HL-60 (cell line): ENCODE data around the gene NCBP3.

Experiments
- DNase-seq, 2 experiments: peaks; one replicate each; pipeline ENCODE4 v3.0.0-alpha.2; 2010 to 2020; ENCODE audit warnings: low read depth in 1 of 2, low spot score in 1 of 2
- H3K27ac ChIP-seq: fragments of 250-450 bp; sonication (Bioruptor Pico); replicated peaks from 2 replicates; pipeline ENCODE4 v1.5.1; 2020; ENCODE audit warnings: mild to moderate bottlenecking, moderate library complexity
- H3K27me3 ChIP-seq: fragments of 250-450 bp; sonication (Bioruptor Pico); 2 replicates; pipeline ENCODE4 v1.5.1; 2021; ENCODE audit warnings: mild to moderate bottlenecking, moderate library complexity; ENCODE audit not compliant: insufficient read depth, poor library complexity, severe bottlenecking
- H3K4me3 ChIP-seq: replicated peaks from 2 replicates; pipeline ENCODE4 v1.5.1; 2011; ENCODE audit warnings: mild to moderate bottlenecking, control low read depth, low read length; ENCODE audit not compliant: insufficient read depth
- CTCF ChIP-seq: IDR thresholded peaks from one replicate; pipeline ENCODE4 v1.5.1; 2011; ENCODE audit warnings: low read length, control low read depth, inconsistent platforms; ENCODE audit not compliant: insufficient read depth
- GABPA ChIP-seq: IDR thresholded peaks from 2 replicates; pipeline ENCODE4 v1.6.1; 2012; ENCODE audit warnings: low read depth
- POLR2AphosphoS5 ChIP-seq: IDR thresholded peaks from 2 replicates; pipeline ENCODE4 v1.6.1; 2012; ENCODE audit warnings: low read depth
- SPI1 ChIP-seq: IDR thresholded peaks from 2 replicates; pipeline ENCODE4 v1.6.1; 2012; ENCODE audit warnings: low read depth, mild to moderate bottlenecking, borderline replicate concordance
- TF ChIP-seq, protein P1 (sequence below): IDR thresholded peaks from 2 replicates; pipeline ENCODE4 v1.6.1; 2012; ENCODE audit warnings: low read depth; ENCODE audit not compliant: insufficient replicate concordance

Gene NCBP3

DNA sequence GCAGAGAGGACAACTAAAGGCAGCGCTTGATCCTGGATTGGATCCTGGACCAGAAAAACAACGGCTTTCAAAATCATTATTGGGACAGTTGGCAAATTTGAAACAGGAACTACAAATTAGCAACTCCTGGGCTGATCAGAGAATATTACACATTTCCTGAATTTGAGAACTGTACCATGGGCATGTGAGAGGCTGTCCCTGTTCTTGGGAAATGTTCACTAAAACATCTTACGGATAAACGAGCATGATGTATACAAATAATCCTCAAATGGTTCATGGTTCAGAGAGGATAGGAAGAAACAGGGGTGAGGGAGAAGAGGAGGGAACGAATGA is 42.8 kb downstream of the NCBP3 start:
- peak in 1 of 2 experiments; percentile 48 for DNase-seq
- peak overlapping the region; percentile 78 for H3K27ac ChIP-seq
- TF ChIP-seq GABPA, result no peak
- TF ChIP-seq, protein P1, sequence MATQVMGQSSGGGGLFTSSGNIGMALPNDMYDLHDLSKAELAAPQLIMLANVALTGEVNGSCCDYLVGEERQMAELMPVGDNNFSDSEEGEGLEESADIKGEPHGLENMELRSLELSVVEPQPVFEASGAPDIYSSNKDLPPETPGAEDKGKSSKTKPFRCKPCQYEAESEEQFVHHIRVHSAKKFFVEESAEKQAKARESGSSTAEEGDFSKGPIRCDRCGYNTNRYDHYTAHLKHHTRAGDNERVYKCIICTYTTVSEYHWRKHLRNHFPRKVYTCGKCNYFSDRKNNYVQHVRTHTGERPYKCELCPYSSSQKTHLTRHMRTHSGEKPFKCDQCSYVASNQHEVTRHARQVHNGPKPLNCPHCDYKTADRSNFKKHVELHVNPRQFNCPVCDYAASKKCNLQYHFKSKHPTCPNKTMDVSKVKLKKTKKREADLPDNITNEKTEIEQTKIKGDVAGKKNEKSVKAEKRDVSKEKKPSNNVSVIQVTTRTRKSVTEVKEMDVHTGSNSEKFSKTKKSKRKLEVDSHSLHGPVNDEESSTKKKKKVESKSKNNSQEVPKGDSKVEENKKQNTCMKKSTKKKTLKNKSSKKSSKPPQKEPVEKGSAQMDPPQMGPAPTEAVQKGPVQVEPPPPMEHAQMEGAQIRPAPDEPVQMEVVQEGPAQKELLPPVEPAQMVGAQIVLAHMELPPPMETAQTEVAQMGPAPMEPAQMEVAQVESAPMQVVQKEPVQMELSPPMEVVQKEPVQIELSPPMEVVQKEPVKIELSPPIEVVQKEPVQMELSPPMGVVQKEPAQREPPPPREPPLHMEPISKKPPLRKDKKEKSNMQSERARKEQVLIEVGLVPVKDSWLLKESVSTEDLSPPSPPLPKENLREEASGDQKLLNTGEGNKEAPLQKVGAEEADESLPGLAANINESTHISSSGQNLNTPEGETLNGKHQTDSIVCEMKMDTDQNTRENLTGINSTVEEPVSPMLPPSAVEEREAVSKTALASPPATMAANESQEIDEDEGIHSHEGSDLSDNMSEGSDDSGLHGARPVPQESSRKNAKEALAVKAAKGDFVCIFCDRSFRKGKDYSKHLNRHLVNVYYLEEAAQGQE, result no peak
- no peak for TF ChIP-seq SPI1
- TF ChIP-seq CTCF, result no peak
- TF ChIP-seq POLR2AphosphoS5, result no peak
- H3K27me3 ChIP-seq, result no peaks in the 10 kb centered on the region
- H3K4me3 ChIP-seq, result no peak overlapping the region

- Histone ChIP-seq H3K27me3 (no peaks in the 10 kb centered on the region), H3K27ac (peak overlapping the region; percentile 78), H3K4me3 (no peak overlapping the region)
- TF ChIP-seq SPI1, result no peak
- no peak for TF ChIP-seq CTCF
- TF ChIP-seq POLR2AphosphoS5, result no peak
- TF ChIP-seq, protein P1, result no peak
- no peak for TF ChIP-seq GABPA
- peak in 1 of 2 experiments; percentile 50 for DNase-seq
Observed at GRCh38 chr17:3802461-3803307, 43.4 kb downstream of the NCBP3 start.

DNA sequence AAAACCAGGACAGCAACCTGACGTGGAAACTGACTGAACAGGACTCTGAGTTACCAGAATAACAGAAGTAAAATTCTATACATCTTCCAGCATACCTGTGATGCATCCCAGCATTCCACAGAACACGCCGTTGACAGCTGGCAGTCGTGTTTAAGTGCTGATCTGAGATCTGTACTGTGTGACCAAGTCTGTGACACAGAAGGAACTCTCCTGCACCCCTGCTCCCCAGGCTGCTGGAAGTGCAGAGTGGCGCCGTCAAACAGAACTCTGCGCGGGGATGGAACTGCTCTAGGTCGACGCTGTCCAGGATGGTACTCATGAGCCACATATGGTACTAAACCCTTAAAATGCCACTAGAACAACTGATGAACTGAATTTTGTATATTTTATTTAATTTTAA is 44.3 kb downstream of the NCBP3 start:
- no peak overlapping the region for H3K4me3 ChIP-seq
- DNase-seq, result no peak
- H3K27ac ChIP-seq, result peak overlapping the region; percentile 78
- H3K27me3 ChIP-seq, result no peaks in the 10 kb centered on the region
- TF ChIP-seq CTCF (no peak), POLR2AphosphoS5 (no peak), SPI1 (no peak), GABPA (no peak)
- TF ChIP-seq, protein P1, result no peak
